OCI-LY3 (cell line): ENCODE results near the gene SIK1.
"Not testable (repeated sequence)": the region's sequence is repeated elsewhere in the genome, so short reads cannot be mapped to it uniquely, and the experiment has no call there.

Source experiments
- EZH2phosphoT487 ChIP-seq: fragments of 200-600 bp; shearing (Covaris generic); IDR thresholded peaks from 2 replicates; pipeline ENCODE4 v1.6.1; 2018; ENCODE audit warnings: antibody characterized with exemption, mixed run types, low read depth
- TF ChIP-seq, protein P1 (sequence below): fragments of 200-600, 300-600 bp; sonication (generic); IDR thresholded peaks from 2 replicates; pipeline ENCODE4 v1.5.1; 2014; ENCODE audit warnings: antibody characterized with exemption, low read length, low read depth

DNA sequence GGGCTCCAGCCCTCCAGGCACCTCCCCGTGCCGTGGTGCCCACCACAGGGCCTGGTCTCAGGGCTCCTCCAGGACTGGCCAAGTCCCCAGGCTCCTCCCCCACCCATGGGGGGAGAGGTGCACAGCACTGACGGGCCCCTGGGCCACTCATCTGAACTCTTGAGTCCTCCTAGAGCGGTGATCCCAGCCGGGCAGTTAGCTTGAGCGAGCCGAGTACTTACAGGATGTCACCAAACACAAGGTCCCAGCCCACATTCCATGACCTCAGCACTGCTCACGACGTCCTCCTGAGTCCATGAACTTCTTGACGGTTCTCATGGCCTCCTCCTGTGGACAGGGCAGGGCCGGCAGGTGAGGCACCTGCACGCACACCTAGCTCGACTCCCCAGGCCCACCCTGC is 33.5 kb upstream of the SIK1 start:
- TF ChIP-seq, protein P1, sequence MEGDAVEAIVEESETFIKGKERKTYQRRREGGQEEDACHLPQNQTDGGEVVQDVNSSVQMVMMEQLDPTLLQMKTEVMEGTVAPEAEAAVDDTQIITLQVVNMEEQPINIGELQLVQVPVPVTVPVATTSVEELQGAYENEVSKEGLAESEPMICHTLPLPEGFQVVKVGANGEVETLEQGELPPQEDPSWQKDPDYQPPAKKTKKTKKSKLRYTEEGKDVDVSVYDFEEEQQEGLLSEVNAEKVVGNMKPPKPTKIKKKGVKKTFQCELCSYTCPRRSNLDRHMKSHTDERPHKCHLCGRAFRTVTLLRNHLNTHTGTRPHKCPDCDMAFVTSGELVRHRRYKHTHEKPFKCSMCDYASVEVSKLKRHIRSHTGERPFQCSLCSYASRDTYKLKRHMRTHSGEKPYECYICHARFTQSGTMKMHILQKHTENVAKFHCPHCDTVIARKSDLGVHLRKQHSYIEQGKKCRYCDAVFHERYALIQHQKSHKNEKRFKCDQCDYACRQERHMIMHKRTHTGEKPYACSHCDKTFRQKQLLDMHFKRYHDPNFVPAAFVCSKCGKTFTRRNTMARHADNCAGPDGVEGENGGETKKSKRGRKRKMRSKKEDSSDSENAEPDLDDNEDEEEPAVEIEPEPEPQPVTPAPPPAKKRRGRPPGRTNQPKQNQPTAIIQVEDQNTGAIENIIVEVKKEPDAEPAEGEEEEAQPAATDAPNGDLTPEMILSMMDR, result not testable (repeated sequence)
- TF ChIP-seq EZH2phosphoT487, result not testable (repeated sequence)
